ENCODE data around the gene RNF111. TPM values are rescaled to one million over a fixed set of nuclear protein-coding genes. Genes with fewer than 3 reads are reported as not detected.

The RNF111 gene
- total RNA-seq, 1 experiment from 2014 or later = 22.4 TPM

GRCh38 chr15:58983261-58983660, 4.2 kb upstream of the RNF111 start (continued):
- TF ChIP-seq NR2C2 (CRISPR knock-in tag; IDR thresholded peaks at IDR 0.05) (no peak), ATF1 (CRISPR knock-in tag; IDR thresholded peaks at IDR 0.05) (no peak), KAT7 (CRISPR knock-in tag; IDR thresholded peaks at IDR 0.05; ENCODE audit: borderline replicate concordance) (no peak)

GRCh38 chr15:58985443-58985842, 2.0 kb upstream of the RNF111 start:
- no peaks in the 10 kb centered on the region for H3K36me3 Mint-ChIP-seq
- no peak overlapping the region for H3K4me3 Mint-ChIP-seq
- peaks cover 36% of the 10 kb centered on the region for H3K4me1 Mint-ChIP-seq
- no peaks in the 10 kb centered on the region for H3K9me3 Mint-ChIP-seq
- peak; percentile 50 for DNase-seq (ENCODE audit: low spot score)
- H3K27ac Mint-ChIP-seq = no peak overlapping the region
- CTCF ChIA-PET = interaction anchor here (1.3 kb wide), 1 partner anchor 543 kb away, joined by 4 read pairs; no protein-coding TSS in a partner anchor
- TF ChIP-seq ZNF532 (CRISPR knock-in tag; IDR thresholded peaks at IDR 0.05; ENCODE audit: borderline replicate concordance) (no peak), SMAD4 (CRISPR knock-in tag; IDR thresholded peaks at IDR 0.05) (no peak), NR2C2 (CRISPR knock-in tag; IDR thresholded peaks at IDR 0.05) (no peak), CREB1 (CRISPR knock-in tag; IDR thresholded peaks at IDR 0.05) (no peak), USF2 (CRISPR knock-in tag; IDR thresholded peaks at IDR 0.05) (no peak), FOXP1 (CRISPR knock-in tag; IDR thresholded peaks at IDR 0.05; ENCODE audit: borderline replicate concordance) (no peak), FOXK1 (CRISPR knock-in tag; IDR thresholded peaks at IDR 0.05) (no peak), ZSCAN18 (CRISPR knock-in tag; IDR thresholded peaks at IDR 0.05) (no peak), E2F4 (CRISPR knock-in tag; IDR thresholded peaks at IDR 0.05; ENCODE audit: borderline replicate concordance, low read depth) (no peak), ETV6 (CRISPR knock-in tag; IDR thresholded peaks at IDR 0.05) (no peak), HMGA2 (CRISPR knock-in tag; IDR thresholded peaks at IDR 0.05) (no peak), FOXJ3 (CRISPR knock-in tag; IDR thresholded peaks at IDR 0.05; ENCODE audit: borderline replicate concordance) (no peak), E2F5 (CRISPR knock-in tag; IDR thresholded peaks at IDR 0.05) (no peak), ZNF281 (CRISPR knock-in tag; IDR thresholded peaks at IDR 0.05) (no peak)
- ATAC-seq = peak; percentile 38
- POLR2A ChIA-PET = no interaction called here
- H3K27me3 Mint-ChIP-seq (ENCODE audit: low read depth) = no peaks in the 10 kb centered on the region; the same call in 1 of the 2 replicates

Measured in WTC11 (cell line).